Measurements from ENCODE around the gene TSPAN1. TPM values are rescaled to one million over a fixed set of nuclear protein-coding genes. Genes with fewer than 3 reads are reported as not detected.
A peak's percentile ranks its signal among the peaks of the same experiment; 100 is the strongest.

Gene TSPAN1
- total RNA-seq, 1 donor from 2014 or later, result 3.9 TPM

DNA sequence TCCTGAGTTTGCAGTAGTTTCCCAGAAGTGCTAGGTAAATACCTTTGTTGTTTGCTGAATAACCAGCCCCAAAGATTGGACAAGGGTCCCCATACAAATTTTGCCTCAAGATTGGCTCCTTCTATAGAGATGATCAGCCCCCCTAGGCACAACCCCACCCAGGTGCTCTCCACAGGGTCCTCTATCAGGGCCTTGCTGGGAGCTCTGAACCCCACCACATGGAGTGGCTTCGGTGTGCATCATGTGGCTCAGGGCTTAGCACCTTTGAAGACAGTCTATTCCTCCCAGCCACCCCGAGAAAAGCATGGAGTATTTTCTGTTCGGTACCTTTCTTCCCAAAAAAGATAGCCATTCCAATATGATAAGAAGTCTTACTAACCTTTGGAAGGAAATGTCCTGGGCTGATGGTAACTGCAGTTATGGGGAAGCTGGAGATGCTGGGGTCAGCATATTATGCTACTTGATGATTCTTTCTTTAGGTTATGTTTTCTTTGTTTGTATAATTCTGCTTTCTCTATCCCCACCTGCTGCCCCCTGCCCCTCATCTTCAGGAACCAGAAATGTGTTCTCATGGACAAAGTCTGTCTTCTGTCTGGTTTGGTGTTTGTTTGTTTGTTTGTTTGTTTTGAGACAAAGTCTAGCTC, 5.0 kb upstream of the TSPAN1 start:
- TF ChIP-seq POLR2A (IDR thresholded peaks at IDR 0.05), result no peak
- TF ChIP-seq, protein P1, sequence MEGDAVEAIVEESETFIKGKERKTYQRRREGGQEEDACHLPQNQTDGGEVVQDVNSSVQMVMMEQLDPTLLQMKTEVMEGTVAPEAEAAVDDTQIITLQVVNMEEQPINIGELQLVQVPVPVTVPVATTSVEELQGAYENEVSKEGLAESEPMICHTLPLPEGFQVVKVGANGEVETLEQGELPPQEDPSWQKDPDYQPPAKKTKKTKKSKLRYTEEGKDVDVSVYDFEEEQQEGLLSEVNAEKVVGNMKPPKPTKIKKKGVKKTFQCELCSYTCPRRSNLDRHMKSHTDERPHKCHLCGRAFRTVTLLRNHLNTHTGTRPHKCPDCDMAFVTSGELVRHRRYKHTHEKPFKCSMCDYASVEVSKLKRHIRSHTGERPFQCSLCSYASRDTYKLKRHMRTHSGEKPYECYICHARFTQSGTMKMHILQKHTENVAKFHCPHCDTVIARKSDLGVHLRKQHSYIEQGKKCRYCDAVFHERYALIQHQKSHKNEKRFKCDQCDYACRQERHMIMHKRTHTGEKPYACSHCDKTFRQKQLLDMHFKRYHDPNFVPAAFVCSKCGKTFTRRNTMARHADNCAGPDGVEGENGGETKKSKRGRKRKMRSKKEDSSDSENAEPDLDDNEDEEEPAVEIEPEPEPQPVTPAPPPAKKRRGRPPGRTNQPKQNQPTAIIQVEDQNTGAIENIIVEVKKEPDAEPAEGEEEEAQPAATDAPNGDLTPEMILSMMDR (IDR thresholded peaks at IDR 0.05), result no peak
- TF ChIP-seq POLR2AphosphoS5 (IDR thresholded peaks at IDR 0.05; ENCODE audit: insufficient read depth in 1 of 2, low read depth in 1 of 2), result no peak
- H3K4me3 ChIP-seq, result no peak overlapping the region
- H3K9me3 ChIP-seq, result no peaks in the 10 kb centered on the region
- no peaks in the 10 kb centered on the region for H3K36me3 ChIP-seq
- intact Hi-C loops (cut with DNase I), result no loop called here
- H3K27ac ChIP-seq, result no peak overlapping the region
- DNase-seq (ENCODE audit: extremely low spot score in 2 of 2), result no peak
- H3K4me1 ChIP-seq, result peaks cover 53% of the 10 kb centered on the region
- no peaks in the 10 kb centered on the region for H3K27me3 ChIP-seq

DNA sequence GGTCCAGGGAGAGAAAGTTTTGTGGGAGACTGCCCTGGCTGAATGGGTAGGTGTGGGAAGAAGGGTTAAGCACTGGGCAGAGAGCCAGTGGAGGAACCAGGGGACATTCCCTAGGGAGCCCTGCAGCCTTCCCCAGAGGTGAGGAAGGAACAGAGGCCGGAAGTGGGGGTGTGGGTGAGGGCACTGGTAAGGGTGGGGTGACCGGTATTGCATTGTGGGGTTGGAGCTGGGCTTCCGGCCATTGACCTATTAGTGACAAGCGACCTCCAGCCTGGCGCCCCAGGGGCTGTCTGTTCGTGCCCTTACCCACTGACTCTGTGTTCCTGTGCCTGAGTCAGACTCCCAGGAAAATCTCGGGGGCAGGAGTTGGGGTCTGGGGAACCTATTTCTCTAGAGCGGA, 3.5 kb upstream of the TSPAN1 start:
- Histone ChIP-seq H3K27me3 (no peaks in the 10 kb centered on the region), H3K4me3 (no peak overlapping the region), H3K4me1 (peaks cover 60% of the 10 kb centered on the region), H3K9me3 (no peaks in the 10 kb centered on the region), H3K27ac (peak overlapping the region; percentile 36), H3K36me3 (no peaks in the 10 kb centered on the region)
- no peak for DNase-seq (ENCODE audit: extremely low spot score in 2 of 2)
- intact Hi-C loops (cut with DNase I), result no loop called here
- no peak for TF ChIP-seq POLR2A (IDR thresholded peaks at IDR 0.05)
- no peak for TF ChIP-seq POLR2AphosphoS5 (IDR thresholded peaks at IDR 0.05; ENCODE audit: insufficient read depth in 1 of 2, low read depth in 1 of 2)
- TF ChIP-seq, protein P1 (IDR thresholded peaks at IDR 0.05), result no peak

DNA sequence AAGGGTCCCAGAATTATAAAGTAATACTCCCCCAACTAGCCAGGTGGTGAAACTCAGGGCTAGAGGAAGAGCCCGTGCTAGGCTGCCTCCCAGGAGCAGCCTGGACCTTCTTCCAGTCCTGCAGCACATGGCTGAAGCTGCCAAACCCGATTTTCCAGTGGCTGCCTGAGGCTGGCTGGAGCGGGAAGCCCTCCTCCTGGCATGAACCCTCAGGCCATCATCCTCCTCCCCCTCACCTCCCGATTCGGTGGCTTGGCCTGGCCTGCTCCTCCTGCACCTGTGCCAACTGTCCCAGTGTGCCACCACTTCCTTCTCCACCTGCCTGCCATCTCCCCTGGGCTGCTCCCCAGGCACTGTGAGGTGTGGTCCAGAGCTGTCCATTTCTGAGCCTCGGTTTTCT, 3.0 kb upstream of the TSPAN1 start:
- no peak overlapping the region for H3K4me3 ChIP-seq
- peak overlapping the region; percentile 36 for H3K27ac ChIP-seq
- TF ChIP-seq, protein P1 (IDR thresholded peaks at IDR 0.05), result no peak
- peak in 1 of 2 donors; percentile 14 for TF ChIP-seq POLR2AphosphoS5 (IDR thresholded peaks at IDR 0.05; ENCODE audit: insufficient read depth in 1 of 2, low read depth in 1 of 2)
- H3K36me3 ChIP-seq, result no peaks in the 10 kb centered on the region
- intact Hi-C loops (cut with DNase I), result no loop called here
- no peak for DNase-seq (ENCODE audit: extremely low spot score in 2 of 2)
- no peaks in the 10 kb centered on the region for H3K9me3 ChIP-seq
- no peaks in the 10 kb centered on the region for H3K27me3 ChIP-seq
- peaks cover 55% of the 10 kb centered on the region for H3K4me1 ChIP-seq

DNA sequence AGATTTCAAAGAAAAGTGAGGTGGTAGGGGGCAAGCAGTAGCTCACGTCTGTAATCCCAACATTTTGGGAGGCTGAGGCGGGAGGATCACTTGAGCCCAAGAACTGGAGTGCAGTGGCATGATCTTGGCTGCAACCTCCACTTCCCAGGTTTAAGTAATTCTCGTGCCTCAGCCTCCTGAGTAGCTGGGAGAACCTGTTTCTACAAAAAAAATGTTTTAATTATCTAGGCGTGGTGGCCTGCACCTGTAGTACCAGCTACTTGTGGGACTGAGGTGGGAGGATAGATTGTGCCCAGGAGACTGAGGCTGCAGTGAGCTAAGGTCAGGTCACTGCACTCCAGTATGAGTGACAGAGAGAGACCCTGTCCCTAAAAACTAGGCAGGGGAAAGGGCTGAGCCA, 2.6 kb upstream of the TSPAN1 start:
- no peaks in the 10 kb centered on the region for H3K36me3 ChIP-seq
- DNase-seq (ENCODE audit: extremely low spot score in 2 of 2), result no peak
- no peaks in the 10 kb centered on the region for H3K9me3 ChIP-seq
- intact Hi-C loops (cut with DNase I), result no loop called here
- H3K27me3 ChIP-seq, result no peaks in the 10 kb centered on the region
- TF ChIP-seq POLR2AphosphoS5 (IDR thresholded peaks at IDR 0.05; ENCODE audit: insufficient read depth in 1 of 2, low read depth in 1 of 2) (no peak), POLR2A (IDR thresholded peaks at IDR 0.05) (no peak)
- TF ChIP-seq, protein P1 (IDR thresholded peaks at IDR 0.05), result no peak
- peak overlapping the region; percentile 36 for H3K27ac ChIP-seq
- no peak overlapping the region for H3K4me3 ChIP-seq
- H3K4me1 ChIP-seq, result peaks cover 51% of the 10 kb centered on the region

DNA sequence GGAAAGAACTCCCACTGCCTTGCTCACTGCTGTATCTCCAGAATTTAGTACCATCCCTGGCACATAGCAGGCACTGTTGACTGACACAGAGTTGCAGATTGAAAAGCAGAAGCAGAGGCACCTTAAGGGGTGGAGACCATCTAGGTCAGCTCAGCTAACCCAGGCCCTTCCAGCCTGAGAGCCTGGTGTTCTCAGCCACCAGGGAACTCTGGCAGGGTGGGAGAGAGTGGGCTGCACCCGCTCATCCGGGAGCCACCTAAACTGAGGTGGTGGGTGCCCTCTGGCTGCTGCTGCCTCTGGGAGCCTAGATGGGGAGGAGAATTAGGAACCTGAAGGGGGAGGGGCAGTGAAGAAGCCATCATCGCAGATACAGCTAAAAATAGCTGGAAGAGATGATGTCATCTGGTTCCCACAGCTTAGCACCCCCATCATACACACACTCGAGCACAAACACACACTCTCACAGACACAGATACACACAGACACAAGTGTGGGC, 1.5 kb upstream of the TSPAN1 start:
- no peak for DNase-seq (ENCODE audit: extremely low spot score in 2 of 2)
- H3K27ac ChIP-seq, result peak overlapping the region; percentile 73
- no peak for TF ChIP-seq POLR2A (IDR thresholded peaks at IDR 0.05)
- TF ChIP-seq, protein P1 (IDR thresholded peaks at IDR 0.05), result no peak
- TF ChIP-seq POLR2AphosphoS5 (IDR thresholded peaks at IDR 0.05; ENCODE audit: insufficient read depth in 1 of 2, low read depth in 1 of 2), result no peak
- no peaks in the 10 kb centered on the region for H3K9me3 ChIP-seq
- H3K36me3 ChIP-seq, result no peaks in the 10 kb centered on the region
- peaks cover 47% of the 10 kb centered on the region for H3K4me1 ChIP-seq
- no peak overlapping the region for H3K4me3 ChIP-seq
- intact Hi-C loops (cut with DNase I), result no loop called here
- no peaks in the 10 kb centered on the region for H3K27me3 ChIP-seq

All from vagina (tissue), 2 donors.